Vagina (tissue), 2 donors: ENCODE measurements around the gene RBMX. TPM values are rescaled to one million over a fixed set of nuclear protein-coding genes. Genes with fewer than 3 reads are reported as not detected.
A peak's percentile ranks its signal among the peaks of the same experiment; 100 is the strongest.
"Not testable (repeated sequence)": the region's sequence is repeated elsewhere in the genome, so short reads cannot be mapped to it uniquely, and the experiment has no call there.

Source experiments
- DNase-seq, 2 donors: peaks; one replicate each; pipeline ENCODE4 v3.0.0-alpha.2; 2017; ENCODE audit errors: extremely low spot score in 2 of 2
- H3K27ac ChIP-seq: fragments of 200-600 bp; sonication (generic); one replicate; pipeline ENCODE4 v1.5.1; 2019
- H3K27me3 ChIP-seq: fragments of 200-600 bp; sonication (generic); one replicate; pipeline ENCODE4 v1.5.1; 2019
- H3K36me3 ChIP-seq, 2 donors: fragments of 200-600 bp; sonication (generic); one replicate each; pipeline ENCODE4 v1.5.1; 2017 to 2019
- H3K4me1 ChIP-seq: fragments of 200-600 bp; sonication (generic); one replicate; pipeline ENCODE4 v1.5.1; 2019
- H3K4me3 ChIP-seq, 2 donors: fragments of 200-600 bp; sonication (generic); 1 replicate in 1 of 2; 2 replicates in 1 of 2; pipeline ENCODE4 v1.5.1; 2016 to 2019
- H3K9me3 ChIP-seq: fragments of 200-600 bp; sonication (generic); one replicate; pipeline ENCODE4 v1.5.1; 2019
- POLR2A ChIP-seq, 2 donors: fragments of 450-650 bp; IDR thresholded peaks; one replicate each; pipeline ENCODE4 v1.6.1; 2017; ENCODE audit warnings: antibody characterized with exemption in 2 of 2, mild to moderate bottlenecking in 2 of 2, moderate library complexity in 2 of 2
- POLR2AphosphoS5 ChIP-seq, 2 donors: sonication (generic); formaldehyde crosslinking; IDR thresholded peaks; one replicate each; pipeline ENCODE4 v1.9.0; 2017; ENCODE audit warnings: antibody characterized with exemption in 2 of 2, mild to moderate bottlenecking in 2 of 2, low read depth in 1 of 2; ENCODE audit not compliant: insufficient read depth in 1 of 2
- intact Hi-C: fragments of 100-400 bp; cut with DNase I; formaldehyde crosslinking; loops from one replicate; pipeline ENCODE4 v1.15.1; 2023
- total RNA-seq: library from RNA; depleted of rRNA; stranded (reverse); fragments of >200 nt; gene quantifications from one replicate; pipeline ENCODE4 v1.2.3, GENCODE V29; 2016
- TF ChIP-seq, protein P1 (sequence below), 3 experiments: fragments of 450-650 bp in 2 of 3; fragments of 200-600 bp in 1 of 3; sonication (generic) in 1 of 3; IDR thresholded peaks; one replicate each; pipeline ENCODE4 v1.5.1; 2017 to 2019; ENCODE audit warnings: antibody characterized with exemption in 3 of 3, mild to moderate bottlenecking in 2 of 3, moderate library complexity in 2 of 3

Gene RBMX
- 193 TPM for total RNA-seq

DNA sequence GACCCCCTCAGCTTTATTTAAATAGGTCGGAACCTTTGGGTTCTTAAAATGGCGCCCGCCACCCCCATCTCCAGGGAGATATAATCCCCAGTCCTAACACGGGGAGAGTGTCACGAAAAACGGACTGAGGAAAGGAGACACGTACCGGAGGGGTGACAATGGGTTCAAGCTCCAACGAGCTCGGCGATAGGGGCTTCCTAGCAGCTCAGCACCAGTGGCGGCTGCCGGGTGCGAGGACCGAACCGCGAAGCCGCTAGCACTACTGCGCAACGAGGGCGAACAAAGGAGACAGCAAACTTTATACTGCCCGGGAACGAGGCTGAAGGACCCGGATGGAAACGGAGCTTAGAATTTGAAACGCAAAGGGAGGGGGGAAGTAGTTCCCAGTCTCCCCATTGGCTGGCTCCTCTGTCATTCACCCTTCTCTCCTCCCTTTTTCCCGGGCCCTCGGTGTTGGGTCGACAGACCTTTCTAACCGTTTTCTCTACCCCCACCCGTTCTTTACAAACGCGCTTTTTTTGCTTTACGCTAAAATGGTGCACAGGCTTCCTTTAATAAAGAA lies at the start of gene RBMX:
Gene RBMX, minus strand, starts transcription at position 274 of the 562 bp plus-strand sequence. CDS start 1,298 bp downstream, outside the sequence.
- Histone ChIP-seq H3K4me1 (peaks cover 6% of the 10 kb centered on the region), H3K27me3 (no peaks in the 10 kb centered on the region), H3K9me3 (no peaks in the 10 kb centered on the region), H3K36me3 (peaks cover 5 to 21% of the 10 kb centered on the region in 2 donors), H3K27ac (peak within 1 kb of the TSS; percentile 93), H3K4me3 (peak within 1 kb of the TSS; percentile 62 to 66)
- TF ChIP-seq, protein P1, sequence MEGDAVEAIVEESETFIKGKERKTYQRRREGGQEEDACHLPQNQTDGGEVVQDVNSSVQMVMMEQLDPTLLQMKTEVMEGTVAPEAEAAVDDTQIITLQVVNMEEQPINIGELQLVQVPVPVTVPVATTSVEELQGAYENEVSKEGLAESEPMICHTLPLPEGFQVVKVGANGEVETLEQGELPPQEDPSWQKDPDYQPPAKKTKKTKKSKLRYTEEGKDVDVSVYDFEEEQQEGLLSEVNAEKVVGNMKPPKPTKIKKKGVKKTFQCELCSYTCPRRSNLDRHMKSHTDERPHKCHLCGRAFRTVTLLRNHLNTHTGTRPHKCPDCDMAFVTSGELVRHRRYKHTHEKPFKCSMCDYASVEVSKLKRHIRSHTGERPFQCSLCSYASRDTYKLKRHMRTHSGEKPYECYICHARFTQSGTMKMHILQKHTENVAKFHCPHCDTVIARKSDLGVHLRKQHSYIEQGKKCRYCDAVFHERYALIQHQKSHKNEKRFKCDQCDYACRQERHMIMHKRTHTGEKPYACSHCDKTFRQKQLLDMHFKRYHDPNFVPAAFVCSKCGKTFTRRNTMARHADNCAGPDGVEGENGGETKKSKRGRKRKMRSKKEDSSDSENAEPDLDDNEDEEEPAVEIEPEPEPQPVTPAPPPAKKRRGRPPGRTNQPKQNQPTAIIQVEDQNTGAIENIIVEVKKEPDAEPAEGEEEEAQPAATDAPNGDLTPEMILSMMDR (IDR thresholded peaks at IDR 0.05): no peak
- TF ChIP-seq POLR2AphosphoS5 (IDR thresholded peaks at IDR 0.05; ENCODE audit: insufficient read depth in 1 of 2, low read depth in 1 of 2) (peak; percentile 75 to 99), POLR2A (IDR thresholded peaks at IDR 0.05) (peak in 1 of 2 donors; percentile 96)
- DNase-seq: peak in 1 of 2 donors; percentile 90
- intact Hi-C loops: no loop called here

DNA sequence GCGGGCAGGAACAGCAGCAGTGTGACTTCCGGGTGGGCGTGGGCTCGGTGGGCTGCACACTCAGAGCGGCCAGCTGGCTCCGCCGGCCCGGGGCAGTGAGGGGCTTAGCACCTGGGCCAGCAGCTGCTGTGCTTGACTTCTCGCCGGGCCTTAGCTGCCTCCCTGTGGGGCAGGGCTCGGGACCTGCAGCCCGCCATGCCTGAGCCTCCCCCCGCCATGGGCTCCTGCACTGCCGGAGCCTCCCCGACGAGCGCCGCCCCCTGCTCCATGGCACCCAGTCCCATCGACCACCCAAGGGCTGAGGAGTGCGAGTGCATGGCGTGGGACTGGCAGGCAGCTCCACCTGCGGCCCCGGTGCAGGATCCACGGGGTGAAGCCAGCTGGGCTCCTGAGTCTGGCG lies 40.9 kb upstream of the RBMX start:
- intact Hi-C loops, H3K9me3 ChIP-seq: not testable (repeated sequence)

GRCh38 chrX:136920001-136920400 lies 39.5 kb upstream of the RBMX start:
- Histone ChIP-seq H3K36me3 (no peaks in the 10 kb centered on the region), H3K4me3 (no peak overlapping the region), H3K9me3 (no peaks in the 10 kb centered on the region), H3K27ac (no peak overlapping the region), H3K4me1 (no peaks in the 10 kb centered on the region), H3K27me3 (no peaks in the 10 kb centered on the region)
- TF ChIP-seq, protein P1 (IDR thresholded peaks at IDR 0.05): no peak
- TF ChIP-seq POLR2A (IDR thresholded peaks at IDR 0.05): no peak
- no peak for TF ChIP-seq POLR2AphosphoS5 (IDR thresholded peaks at IDR 0.05; ENCODE audit: insufficient read depth in 1 of 2, low read depth in 1 of 2)
- no peak for DNase-seq
- intact Hi-C loops: no loop called here

More for the DNA sequence above, 40.9 kb upstream of the RBMX start:
- H3K4me1 ChIP-seq, H3K36me3 ChIP-seq, H3K4me3 ChIP-seq, H3K27ac ChIP-seq, DNase-seq, H3K27me3 ChIP-seq: not testable (repeated sequence)

DNA sequence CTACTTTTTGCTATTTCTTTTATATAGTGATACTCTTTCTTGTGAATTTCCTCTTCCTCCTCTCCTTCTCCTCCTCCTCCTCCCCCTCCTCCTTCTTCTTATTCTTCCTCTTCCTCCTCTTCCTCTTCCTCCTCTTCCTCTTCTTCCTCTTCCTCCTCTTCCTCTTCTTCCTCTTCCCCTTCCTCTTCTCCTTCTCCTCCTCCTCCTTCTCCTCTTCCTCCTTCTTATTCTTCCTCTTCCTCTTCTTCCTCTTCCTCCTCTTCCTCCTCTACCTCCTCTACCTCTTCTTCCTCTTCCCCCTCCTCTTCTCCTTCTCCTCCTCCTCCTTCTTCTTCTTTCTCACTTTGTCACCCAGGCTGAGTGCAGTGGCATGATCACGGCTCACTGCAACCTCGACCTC lies 36.3 kb upstream of the RBMX start:
- H3K4me1 ChIP-seq: no peaks in the 10 kb centered on the region
- H3K27me3 ChIP-seq: no peaks in the 10 kb centered on the region
- DNase-seq: no peak
- H3K36me3 ChIP-seq: no peaks in the 10 kb centered on the region
- no peak overlapping the region for H3K27ac ChIP-seq
- intact Hi-C loops: no loop called here
- no peak overlapping the region for H3K4me3 ChIP-seq
- TF ChIP-seq, protein P1 (IDR thresholded peaks at IDR 0.05): no peak
- TF ChIP-seq POLR2AphosphoS5 (IDR thresholded peaks at IDR 0.05; ENCODE audit: insufficient read depth in 1 of 2, low read depth in 1 of 2) (no peak), POLR2A (IDR thresholded peaks at IDR 0.05) (no peak)
- H3K9me3 ChIP-seq: no peaks in the 10 kb centered on the region

- H3K4me1 ChIP-seq, H3K27me3 ChIP-seq, H3K36me3 ChIP-seq, H3K4me3 ChIP-seq, H3K27ac ChIP-seq, DNase-seq, H3K9me3 ChIP-seq, intact Hi-C loops: not testable (repeated sequence)
Measured at GRCh38 chrX:136911661-136912060, 31.1 kb upstream of the RBMX start.

DNA sequence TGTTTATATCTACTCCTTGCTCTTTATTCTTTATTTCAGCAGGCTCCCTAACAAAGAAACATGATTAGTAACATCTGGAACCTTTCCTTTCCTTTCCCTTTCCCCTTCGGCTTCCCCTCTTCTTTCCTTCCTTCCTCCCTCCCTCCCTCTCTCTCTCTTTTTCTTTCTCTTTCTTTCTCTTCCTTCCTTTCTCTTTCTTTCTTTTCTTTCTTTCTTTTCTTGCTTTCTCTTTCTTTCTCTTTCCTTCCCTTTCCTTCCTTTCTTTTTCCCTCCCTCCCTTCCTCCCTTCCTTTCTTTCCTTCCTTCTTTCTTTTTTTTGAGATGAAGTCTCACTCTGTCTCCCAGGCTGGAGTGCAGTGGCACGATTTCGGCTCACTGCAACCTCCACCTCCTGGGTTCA lies 30.7 kb upstream of the RBMX start:
- intact Hi-C loops: no loop called here

More for the DNA sequence above, 30.7 kb upstream of the RBMX start:
- no peak for DNase-seq
- Histone ChIP-seq H3K4me1 (no peaks in the 10 kb centered on the region), H3K4me3 (peak overlapping the region in 1 of 2 donors; percentile 63), H3K9me3 (no peaks in the 10 kb centered on the region), H3K27ac (no peak overlapping the region), H3K27me3 (no peaks in the 10 kb centered on the region), H3K36me3 (no peaks in the 10 kb centered on the region)
- no peak for TF ChIP-seq POLR2AphosphoS5 (IDR thresholded peaks at IDR 0.05; ENCODE audit: insufficient read depth in 1 of 2, low read depth in 1 of 2)
- TF ChIP-seq, protein P1 (IDR thresholded peaks at IDR 0.05): no peak
- TF ChIP-seq POLR2A (IDR thresholded peaks at IDR 0.05): no peak
